HepG2 (cell line): Measurements from ENCODE around the gene C1QC.

Experiments used
- CBFB ChIP-seq: sonication (generic); formaldehyde crosslinking; IDR thresholded peaks from 2 replicates; pipeline ENCODE4 v1.4.0; 2020; ENCODE audit warnings: missing genetic modification reagents
- CTCF ChIP-seq: sonication (generic); formaldehyde crosslinking; IDR thresholded peaks from 2 replicates; pipeline ENCODE4 v1.5.0; 2020; ENCODE audit warnings: mild to moderate bottlenecking, missing genetic modification reagents, moderate library complexity
- EP300 ChIP-seq, 3 experiments: sonication (generic) in 1 of 3; formaldehyde crosslinking in 1 of 3; IDR thresholded peaks; 2 replicates each; pipeline versions ENCODE4 v1.5.1 to v1.6.1; 2011 to 2020; ENCODE audit warnings: low read depth in 2 of 3, low read length in 2 of 3, borderline replicate concordance in 1 of 3, improper control_type of control experiment in 1 of 3, mild to moderate bottlenecking in 1 of 3, missing genetic modification reagents in 1 of 3, moderate library complexity in 1 of 3
- FOXO1 ChIP-seq: sonication (generic); formaldehyde crosslinking; IDR thresholded peaks from 2 replicates; pipeline ENCODE4 v1.4.0; 2020; ENCODE audit warnings: missing genetic modification reagents
- GABPB1 ChIP-seq: IDR thresholded peaks from 2 replicates; pipeline ENCODE4 v1.6.1; 2016; ENCODE audit warnings: mild to moderate bottlenecking, missing genetic modification reagents, moderate library complexity, missing compliant biosample characterization
- HMGXB4 ChIP-seq, 2 experiments: sonication (generic) in 1 of 2; formaldehyde crosslinking in 1 of 2; IDR thresholded peaks; 2 replicates each; pipeline versions ENCODE4 v1.4.0 to v1.6.1; 2018 to 2020; ENCODE audit warnings: missing genetic modification reagents in 2 of 2, borderline replicate concordance in 1 of 2, low read depth in 1 of 2, mild to moderate bottlenecking in 1 of 2, missing biosample characterization in 1 of 2
- KDM4B ChIP-seq: sonication (generic); formaldehyde crosslinking; IDR thresholded peaks from 2 replicates; pipeline ENCODE4 v1.4.0; 2020; ENCODE audit warnings: missing genetic modification reagents
- KLF12 ChIP-seq: sonication (generic); formaldehyde crosslinking; IDR thresholded peaks from 2 replicates; pipeline ENCODE4 v1.4.0; 2020; ENCODE audit warnings: missing genetic modification reagents, borderline replicate concordance
- TAF1 ChIP-seq: sonication (generic); formaldehyde crosslinking; IDR thresholded peaks from 2 replicates; pipeline ENCODE4 v1.4.0; 2020; ENCODE audit warnings: missing genetic modification reagents
- ZKSCAN1 ChIP-seq: fragments of 150-350 bp; IDR thresholded peaks from 2 replicates; pipeline ENCODE4 v1.6.1; 2014; ENCODE audit warnings: low read length
- ZNF274 ChIP-seq: sonication (generic); formaldehyde crosslinking; IDR thresholded peaks from 2 replicates; pipeline ENCODE4 v1.5.1; 2020; ENCODE audit warnings: mild to moderate bottlenecking, missing genetic modification reagents

- TF ChIP-seq TAF1 (CRISPR knock-in tag), result no peak
- no peak for TF ChIP-seq EP300 (IDR thresholded peaks at IDR 0.05; ENCODE audit: low read depth in 2 of 2, low read length in 2 of 2)
- TF ChIP-seq EP300 (CRISPR knock-in tag; IDR thresholded peaks at IDR 0.05; ENCODE audit: borderline replicate concordance), result no peak
- TF ChIP-seq HMGXB4 (CRISPR knock-in tag; IDR thresholded peaks at IDR 0.05; ENCODE audit: borderline replicate concordance in 1 of 2, low read depth in 1 of 2), result no peak
- TF ChIP-seq FOXO1 (CRISPR knock-in tag), result no peak
- no peak for TF ChIP-seq CTCF
- TF ChIP-seq CBFB, result no peak
- no peak for TF ChIP-seq KDM4B (CRISPR knock-in tag)
- no peak for TF ChIP-seq ZNF274
- no peak for TF ChIP-seq ZKSCAN1
- TF ChIP-seq KLF12, result no peak
- no peak for TF ChIP-seq GABPB1 (CRISPR knock-in tag)
Measured at GRCh38 chr1:22696610-22697009, 53.2 kb downstream of the C1QC start.
